AG09319 (cell line): Measurements from ENCODE around the gene GGA2.

ENCODE experiments used
- DNase-seq: peaks from one replicate; pipeline ENCODE4 v3.0.0-alpha.2; 2010; ENCODE audit warnings: low read depth; ENCODE audit errors: extremely low read depth
- CTCF ChIP-seq: IDR thresholded peaks from 2 replicates; pipeline ENCODE4 v1.5.1; 2011; ENCODE audit warnings: low read depth, mild to moderate bottlenecking, inconsistent platforms, low read length, moderate library complexity

The GGA2 gene

GRCh38 chr16:23482778-23483177, 27.5 kb downstream of the GGA2 start:
- TF ChIP-seq CTCF: no peak
- no peak for DNase-seq

GRCh38 chr16:23480257-23480656, 30.0 kb downstream of the GGA2 start:
- no peak for DNase-seq
- no peak for TF ChIP-seq CTCF

- TF ChIP-seq CTCF: no peak
- DNase-seq: no peak
Observed at GRCh38 chr16:23479138-23479537, 31.2 kb downstream of the GGA2 start.

GRCh38 chr16:23478566-23478965, 31.7 kb downstream of the GGA2 start:
- DNase-seq: no peak
- TF ChIP-seq CTCF: no peak

GRCh38 chr16:23476289-23476688, 34.0 kb downstream of the GGA2 start:
- no peak for DNase-seq
- no peak for TF ChIP-seq CTCF

- no peak for DNase-seq
- TF ChIP-seq CTCF: no peak
Observed at GRCh38 chr16:23469814-23470213, 40.5 kb downstream of the GGA2 start.

- no peak for TF ChIP-seq CTCF
- DNase-seq: no peak
Observed at GRCh38 chr16:23466162-23466885, 44.0 kb downstream of the GGA2 start.
